DMS114 treated with DMSO at 0.1 percent for 48 hours (cell line): ENCODE measurements around the gene TUBA1C.
"Not testable (repeated sequence)": the region's sequence is repeated elsewhere in the genome, so short reads cannot be mapped to it uniquely, and the experiment has no call there.

Source experiments
- DNase-seq: peaks from one replicate; lab custom pipeline; 2025; ENCODE audit not compliant: unreplicated experiment; lab: John Stamatoyannopoulos, UW

TUBA1C gene

DNA sequence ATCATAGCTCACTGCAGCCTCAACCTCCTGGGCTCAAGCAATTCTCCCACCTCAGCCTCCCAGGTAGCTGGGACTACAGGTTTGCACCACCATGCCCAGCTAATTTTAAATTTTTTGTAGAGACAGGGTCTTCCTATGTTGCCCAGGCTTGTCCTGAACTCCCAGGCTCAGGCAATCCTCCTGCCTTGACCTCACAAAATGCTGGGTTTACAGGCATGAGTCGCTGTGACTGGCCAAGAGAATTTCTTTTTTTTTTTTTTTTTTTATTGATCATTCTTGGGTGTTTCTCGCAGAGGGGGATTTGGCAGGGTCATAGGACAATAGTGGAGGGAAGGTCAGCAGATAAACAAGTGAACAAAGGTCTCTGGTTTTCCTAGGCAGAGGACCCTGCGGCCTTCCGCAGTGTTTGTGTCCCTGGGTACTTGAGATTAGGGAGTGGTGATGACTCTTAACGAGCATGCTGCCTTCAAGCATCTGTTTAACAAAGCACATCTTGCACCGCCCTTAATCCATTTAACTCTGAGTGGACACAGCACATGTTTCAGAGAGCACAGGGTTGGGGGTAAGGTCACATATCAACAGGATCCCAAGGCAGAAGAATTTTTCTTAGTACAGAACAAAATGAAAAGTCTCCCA lies 18.0 kb downstream of the TUBA1C start:
- DNase-seq: not testable (repeated sequence)

- no peak for DNase-seq
These were observed 18.9 kb downstream of the TUBA1C start for GRCh38 chr12:49283541-49284429.

GRCh38 chr12:49284672-49285071 lies 19.8 kb downstream of the TUBA1C start:
- no peak for DNase-seq

- DNase-seq: no peak
These were observed 23.0 kb downstream of the TUBA1C start for GRCh38 chr12:49287876-49288275.

DNA sequence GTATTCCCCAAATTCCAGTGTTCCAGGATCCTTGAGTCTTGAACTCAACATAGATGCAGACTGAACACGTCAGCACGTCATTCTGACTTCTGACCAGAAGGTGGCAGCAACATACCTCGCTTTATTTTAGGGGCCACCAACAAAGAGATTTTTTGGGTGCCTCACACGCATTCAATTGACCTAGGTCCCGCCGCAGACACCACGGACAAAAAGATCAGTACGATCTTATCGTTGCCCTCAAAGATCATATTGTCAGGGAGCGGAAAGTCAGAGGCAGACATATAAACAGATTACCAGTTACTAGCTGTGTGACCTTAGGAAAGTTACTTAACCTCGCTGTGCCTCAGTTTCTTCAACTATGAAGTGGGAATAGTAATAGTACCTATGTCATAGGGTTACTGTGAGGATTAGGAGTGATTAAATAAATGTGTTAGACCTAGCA lies 23.6 kb downstream of the TUBA1C start:
- DNase-seq: peak; percentile 45

GRCh38 chr12:49288922-49289555 lies 24.2 kb downstream of the TUBA1C start:
- DNase-seq: no peak

DNA sequence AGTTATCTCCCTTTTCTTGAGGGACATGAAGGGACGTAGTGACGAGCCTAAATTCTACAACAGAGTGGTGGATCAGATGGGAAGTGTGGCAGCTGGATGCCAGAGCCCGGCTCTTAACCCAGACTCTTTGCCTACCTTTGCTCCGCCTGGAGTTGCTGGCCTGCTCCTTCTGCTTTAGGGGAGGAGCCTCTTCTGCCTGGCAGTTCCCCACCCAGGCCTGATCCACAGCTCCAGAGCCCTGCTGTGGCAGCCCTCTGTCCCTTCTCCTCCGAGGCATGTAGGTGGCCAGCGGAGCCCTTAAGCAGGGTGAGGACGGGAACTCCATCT lies 27.8 kb downstream of the TUBA1C start:
- no peak for DNase-seq

GRCh38 chr12:49293056-49293956 lies 28.4 kb downstream of the TUBA1C start:
- DNase-seq: no peak

DNA sequence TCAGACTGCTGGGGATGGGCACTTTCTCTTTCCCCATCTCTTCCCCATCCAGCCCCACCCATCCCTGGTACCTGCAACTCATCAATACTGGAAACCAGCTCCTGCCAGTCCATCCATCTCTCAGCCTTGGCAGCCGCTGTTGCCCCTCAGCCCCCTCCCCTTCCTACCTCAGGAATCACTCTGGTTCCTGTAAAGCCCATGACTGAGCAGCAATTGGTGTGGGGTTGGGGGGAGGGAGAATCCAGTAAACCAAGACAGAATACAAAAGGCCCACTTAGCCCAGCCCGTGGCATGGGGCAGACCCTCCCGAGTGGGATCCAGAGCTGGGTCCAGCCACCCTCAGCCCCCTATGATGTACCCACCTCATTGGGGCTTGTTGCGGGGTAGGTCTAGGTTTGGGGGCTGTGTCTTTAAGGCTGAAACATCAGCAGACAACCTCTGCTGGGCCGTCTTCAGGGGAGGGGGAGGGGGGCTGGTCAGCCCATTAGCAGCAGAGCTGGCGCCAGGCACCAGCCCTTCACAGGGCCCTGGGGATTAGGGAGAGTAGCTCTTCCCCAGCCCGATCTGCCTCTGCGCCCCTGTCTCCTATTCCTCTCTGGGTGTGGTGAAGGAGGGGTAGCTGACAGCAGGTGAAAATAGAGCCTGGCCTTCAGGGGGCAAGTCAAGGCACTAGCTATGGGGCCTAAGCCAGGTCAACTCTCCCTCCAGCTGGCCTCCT lies 29.4 kb downstream of the TUBA1C start:
- DNase-seq: no peak

- no peak for DNase-seq
These were observed 29.9 kb downstream of the TUBA1C start for GRCh38 chr12:49294804-49295081.

- DNase-seq: no peak
These were observed 30.4 kb downstream of the TUBA1C start, which contains the start of gene PRPH for GRCh38 chr12:49295082-49295936. Gene PRPH, plus strand, starts transcription at chr12:49295147. Its CDS starts 54 bp downstream, at chr12:49295201.

DNA sequence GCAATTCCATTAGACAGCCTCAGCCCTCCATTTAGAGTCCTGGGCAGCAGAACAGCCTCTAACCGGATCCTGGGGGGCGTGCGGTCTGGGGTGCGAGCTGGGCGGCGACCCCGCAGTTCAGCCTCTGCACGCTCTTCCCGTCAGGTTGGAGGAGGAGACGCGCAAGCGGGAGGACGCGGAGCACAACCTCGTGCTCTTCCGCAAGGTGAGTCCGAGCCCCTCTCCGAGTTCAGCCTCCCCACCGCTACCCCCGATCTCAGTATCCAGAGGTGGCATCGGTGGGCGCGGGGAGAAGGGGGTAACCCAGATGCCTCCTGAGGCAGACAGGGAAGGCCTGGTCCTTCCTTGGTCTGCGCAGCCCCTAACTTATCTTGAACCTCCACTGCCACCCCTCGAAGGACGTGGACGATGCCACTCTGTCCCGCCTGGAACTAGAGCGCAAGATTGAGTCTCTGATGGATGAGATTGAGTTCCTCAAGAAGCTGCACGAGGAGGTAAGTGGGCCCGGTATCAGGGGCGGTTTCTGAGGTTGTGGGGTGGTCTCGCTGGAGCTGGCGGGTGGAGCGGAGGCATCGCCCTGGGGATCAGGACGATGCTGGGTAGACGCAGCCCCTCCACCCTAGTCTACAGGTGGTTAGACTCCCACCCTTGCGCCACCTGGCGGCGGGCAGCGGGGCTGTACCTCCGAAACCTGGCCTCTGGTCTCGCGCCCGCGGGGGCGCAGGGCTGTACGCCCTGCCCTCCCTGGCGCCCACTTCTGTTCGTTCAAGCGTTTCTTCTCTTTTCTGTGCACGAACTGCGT lies 31.4 kb downstream of the TUBA1C start:
- DNase-seq: no peak

DNA sequence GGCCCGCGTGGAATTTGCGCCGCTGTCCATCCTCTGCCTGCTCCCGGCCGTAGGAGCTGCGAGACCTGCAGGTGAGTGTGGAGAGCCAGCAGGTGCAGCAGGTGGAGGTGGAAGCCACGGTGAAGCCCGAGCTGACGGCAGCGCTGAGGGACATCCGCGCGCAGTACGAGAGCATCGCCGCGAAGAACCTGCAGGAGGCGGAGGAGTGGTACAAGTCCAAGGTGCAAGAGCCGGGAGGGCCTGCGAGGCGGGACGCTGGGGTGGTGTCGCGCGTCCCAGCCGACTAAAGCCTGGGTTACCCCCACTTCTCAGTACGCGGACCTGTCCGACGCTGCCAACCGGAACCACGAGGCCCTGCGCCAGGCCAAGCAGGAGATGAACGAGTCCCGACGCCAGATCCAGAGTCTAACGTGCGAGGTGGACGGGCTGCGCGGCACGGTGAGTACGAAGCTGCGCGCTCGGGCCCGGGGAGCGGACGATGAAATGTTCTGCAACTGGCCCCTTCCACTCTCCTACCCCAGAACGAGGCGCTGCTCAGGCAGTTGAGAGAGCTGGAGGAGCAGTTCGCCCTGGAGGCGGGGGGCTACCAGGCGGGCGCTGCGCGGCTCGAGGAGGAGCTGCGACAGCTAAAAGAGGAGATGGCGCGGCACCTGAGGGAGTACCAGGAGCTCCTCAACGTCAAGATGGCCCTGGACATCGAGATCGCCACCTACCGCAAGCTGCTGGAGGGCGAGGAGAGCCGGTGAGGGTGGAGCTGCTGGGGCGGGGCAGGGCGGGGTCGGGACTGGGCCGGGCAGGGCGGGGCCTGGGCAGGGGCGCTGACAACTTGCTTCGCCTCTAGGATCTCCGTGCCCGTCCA lies 32.2 kb downstream of the TUBA1C start:
- peak; percentile 62 for DNase-seq

DNA sequence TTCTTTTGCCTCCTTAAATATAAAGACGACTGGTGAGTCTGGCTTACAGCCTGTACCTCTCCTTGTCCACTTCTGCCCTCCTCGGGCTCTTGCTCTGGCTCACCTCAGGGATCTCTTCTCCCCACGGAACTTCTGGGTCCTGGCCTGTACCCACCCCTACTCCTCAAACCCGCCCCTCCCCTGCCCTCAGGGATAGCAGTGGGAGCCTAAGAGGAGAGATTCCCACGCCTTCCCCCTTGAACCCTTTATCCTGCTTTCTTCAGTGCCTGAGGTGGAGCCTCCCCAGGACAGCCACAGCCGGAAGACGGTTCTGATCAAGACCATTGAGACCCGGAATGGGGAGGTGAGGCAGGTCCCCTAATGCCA lies 32.8 kb downstream of the TUBA1C start:
- DNase-seq: no peak

- peak; percentile 21 for DNase-seq
These were observed 33.3 kb downstream of the TUBA1C start for GRCh38 chr12:49298160-49298559.

GRCh38 chr12:49301760-49302159 lies 36.9 kb downstream of the TUBA1C start:
- DNase-seq: no peak

DNA sequence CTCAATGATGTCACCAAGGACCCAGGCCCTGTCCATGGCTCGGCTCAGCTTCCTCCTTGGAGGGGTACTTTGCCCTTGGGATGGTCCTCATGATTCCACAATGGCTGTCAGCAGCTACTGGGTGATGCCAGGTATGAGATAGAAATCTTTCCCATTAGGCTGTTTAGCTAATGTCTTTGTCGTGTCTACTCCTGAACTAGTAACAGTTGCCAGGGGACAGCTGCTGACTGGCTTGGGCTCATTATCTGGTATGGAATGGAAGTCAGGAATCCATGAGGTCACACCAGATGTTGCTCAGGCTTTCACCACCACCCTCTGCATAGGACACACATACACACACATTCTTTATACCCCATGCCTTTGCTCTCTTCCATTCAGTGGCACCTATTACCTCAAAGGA lies 39.3 kb downstream of the TUBA1C start:
- DNase-seq: no peak
